ENCODE measurements around the gene OR2V2.

DNA sequence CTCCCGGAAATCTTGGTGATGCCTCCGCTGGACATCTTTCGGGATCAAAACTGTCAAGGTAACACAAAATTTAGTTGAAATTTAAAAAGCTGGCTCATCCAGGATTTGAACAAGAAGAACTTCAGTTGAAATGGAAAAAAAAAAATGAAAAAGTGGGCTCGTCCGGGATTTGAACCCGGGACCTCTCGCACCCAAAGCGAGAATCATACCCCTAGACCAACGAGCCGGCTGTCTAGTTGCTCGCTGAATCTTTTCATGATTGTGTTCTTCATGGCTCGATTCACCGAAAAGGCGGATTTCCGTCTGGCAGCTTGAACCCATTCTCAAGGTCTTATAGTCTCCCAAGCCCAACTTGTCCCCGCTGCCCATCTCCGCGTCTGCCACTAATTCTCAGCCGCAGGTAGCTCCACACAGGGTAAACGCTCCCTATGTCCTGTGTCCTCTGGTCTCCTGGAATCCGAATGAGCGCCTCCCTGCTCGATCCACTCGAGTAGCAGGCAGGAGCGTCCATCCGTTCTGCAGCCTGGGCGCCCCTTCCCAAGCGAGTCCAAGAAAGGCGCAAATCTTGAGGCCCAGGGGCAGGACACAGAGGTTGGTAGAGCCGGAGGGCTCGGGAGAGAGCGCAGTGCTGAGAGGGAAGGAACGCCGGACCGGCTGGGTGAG, 41.4 kb downstream of the OR2V2 start:
- TF ChIP-seq, protein P1, sequence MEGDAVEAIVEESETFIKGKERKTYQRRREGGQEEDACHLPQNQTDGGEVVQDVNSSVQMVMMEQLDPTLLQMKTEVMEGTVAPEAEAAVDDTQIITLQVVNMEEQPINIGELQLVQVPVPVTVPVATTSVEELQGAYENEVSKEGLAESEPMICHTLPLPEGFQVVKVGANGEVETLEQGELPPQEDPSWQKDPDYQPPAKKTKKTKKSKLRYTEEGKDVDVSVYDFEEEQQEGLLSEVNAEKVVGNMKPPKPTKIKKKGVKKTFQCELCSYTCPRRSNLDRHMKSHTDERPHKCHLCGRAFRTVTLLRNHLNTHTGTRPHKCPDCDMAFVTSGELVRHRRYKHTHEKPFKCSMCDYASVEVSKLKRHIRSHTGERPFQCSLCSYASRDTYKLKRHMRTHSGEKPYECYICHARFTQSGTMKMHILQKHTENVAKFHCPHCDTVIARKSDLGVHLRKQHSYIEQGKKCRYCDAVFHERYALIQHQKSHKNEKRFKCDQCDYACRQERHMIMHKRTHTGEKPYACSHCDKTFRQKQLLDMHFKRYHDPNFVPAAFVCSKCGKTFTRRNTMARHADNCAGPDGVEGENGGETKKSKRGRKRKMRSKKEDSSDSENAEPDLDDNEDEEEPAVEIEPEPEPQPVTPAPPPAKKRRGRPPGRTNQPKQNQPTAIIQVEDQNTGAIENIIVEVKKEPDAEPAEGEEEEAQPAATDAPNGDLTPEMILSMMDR (IDR thresholded peaks at IDR 0.05; ENCODE audit: insufficient read depth, low read length) = no peak
- TF ChIP-seq SPI1 (IDR thresholded peaks at IDR 0.05; ENCODE audit: borderline replicate concordance, low read depth) (no peak), GABPA (IDR thresholded peaks at IDR 0.05; ENCODE audit: low read depth) (no peak), POLR2AphosphoS5 (IDR thresholded peaks at IDR 0.05; ENCODE audit: low read depth) (no peak)
- TF ChIP-seq, protein P2, sequence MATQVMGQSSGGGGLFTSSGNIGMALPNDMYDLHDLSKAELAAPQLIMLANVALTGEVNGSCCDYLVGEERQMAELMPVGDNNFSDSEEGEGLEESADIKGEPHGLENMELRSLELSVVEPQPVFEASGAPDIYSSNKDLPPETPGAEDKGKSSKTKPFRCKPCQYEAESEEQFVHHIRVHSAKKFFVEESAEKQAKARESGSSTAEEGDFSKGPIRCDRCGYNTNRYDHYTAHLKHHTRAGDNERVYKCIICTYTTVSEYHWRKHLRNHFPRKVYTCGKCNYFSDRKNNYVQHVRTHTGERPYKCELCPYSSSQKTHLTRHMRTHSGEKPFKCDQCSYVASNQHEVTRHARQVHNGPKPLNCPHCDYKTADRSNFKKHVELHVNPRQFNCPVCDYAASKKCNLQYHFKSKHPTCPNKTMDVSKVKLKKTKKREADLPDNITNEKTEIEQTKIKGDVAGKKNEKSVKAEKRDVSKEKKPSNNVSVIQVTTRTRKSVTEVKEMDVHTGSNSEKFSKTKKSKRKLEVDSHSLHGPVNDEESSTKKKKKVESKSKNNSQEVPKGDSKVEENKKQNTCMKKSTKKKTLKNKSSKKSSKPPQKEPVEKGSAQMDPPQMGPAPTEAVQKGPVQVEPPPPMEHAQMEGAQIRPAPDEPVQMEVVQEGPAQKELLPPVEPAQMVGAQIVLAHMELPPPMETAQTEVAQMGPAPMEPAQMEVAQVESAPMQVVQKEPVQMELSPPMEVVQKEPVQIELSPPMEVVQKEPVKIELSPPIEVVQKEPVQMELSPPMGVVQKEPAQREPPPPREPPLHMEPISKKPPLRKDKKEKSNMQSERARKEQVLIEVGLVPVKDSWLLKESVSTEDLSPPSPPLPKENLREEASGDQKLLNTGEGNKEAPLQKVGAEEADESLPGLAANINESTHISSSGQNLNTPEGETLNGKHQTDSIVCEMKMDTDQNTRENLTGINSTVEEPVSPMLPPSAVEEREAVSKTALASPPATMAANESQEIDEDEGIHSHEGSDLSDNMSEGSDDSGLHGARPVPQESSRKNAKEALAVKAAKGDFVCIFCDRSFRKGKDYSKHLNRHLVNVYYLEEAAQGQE (IDR thresholded peaks at IDR 0.05; ENCODE audit: insufficient replicate concordance, low read depth) = no peak
